Measurements from ENCODE around the gene TOM1L2. TPM values are rescaled to one million over a fixed set of nuclear protein-coding genes. Genes with fewer than 3 reads are reported as not detected.

Gene TOM1L2
- total and polyA plus RNA-seq, 2 experiments from 2014 or later = 21.5 to 29.6 TPM

GRCh38 chr17:17988427-17988945 is 16.3 kb upstream of the TOM1L2 start:
- Histone ChIP-seq H3K79me2 (no peaks in the 10 kb centered on the region), H3K9me2 (replicated peaks; ENCODE audit: insufficient read depth) (no peaks in the 10 kb centered on the region), H3K27me3 (no peaks in the 10 kb centered on the region), H3K9me3 (ENCODE audit: low read depth) (no peaks in the 10 kb centered on the region), H3K36me3 (replicated peaks; ENCODE audit: insufficient read depth, low read depth) (no peaks in the 10 kb centered on the region), H3K4me2 (no peak overlapping the region), H4K20me1 (ENCODE audit: insufficient read depth, poor library complexity, severe bottlenecking) (no peaks in the 10 kb centered on the region), H3K27ac (no peak overlapping the region), H3K4me1 (ENCODE audit: insufficient read depth) (no peaks in the 10 kb centered on the region), H3K4me3 (no peak overlapping the region), H2AFZ (no peak overlapping the region)
- no peak for TF ChIP-seq EZH2phosphoT487 (IDR thresholded peaks at IDR 0.05; ENCODE audit: low read depth, severe bottlenecking, unreplicated experiment)
- TF ChIP-seq, protein P1, sequence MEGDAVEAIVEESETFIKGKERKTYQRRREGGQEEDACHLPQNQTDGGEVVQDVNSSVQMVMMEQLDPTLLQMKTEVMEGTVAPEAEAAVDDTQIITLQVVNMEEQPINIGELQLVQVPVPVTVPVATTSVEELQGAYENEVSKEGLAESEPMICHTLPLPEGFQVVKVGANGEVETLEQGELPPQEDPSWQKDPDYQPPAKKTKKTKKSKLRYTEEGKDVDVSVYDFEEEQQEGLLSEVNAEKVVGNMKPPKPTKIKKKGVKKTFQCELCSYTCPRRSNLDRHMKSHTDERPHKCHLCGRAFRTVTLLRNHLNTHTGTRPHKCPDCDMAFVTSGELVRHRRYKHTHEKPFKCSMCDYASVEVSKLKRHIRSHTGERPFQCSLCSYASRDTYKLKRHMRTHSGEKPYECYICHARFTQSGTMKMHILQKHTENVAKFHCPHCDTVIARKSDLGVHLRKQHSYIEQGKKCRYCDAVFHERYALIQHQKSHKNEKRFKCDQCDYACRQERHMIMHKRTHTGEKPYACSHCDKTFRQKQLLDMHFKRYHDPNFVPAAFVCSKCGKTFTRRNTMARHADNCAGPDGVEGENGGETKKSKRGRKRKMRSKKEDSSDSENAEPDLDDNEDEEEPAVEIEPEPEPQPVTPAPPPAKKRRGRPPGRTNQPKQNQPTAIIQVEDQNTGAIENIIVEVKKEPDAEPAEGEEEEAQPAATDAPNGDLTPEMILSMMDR (IDR thresholded peaks at IDR 0.05; ENCODE audit: poor library complexity) = no peak
- TF ChIP-seq EZH2 (IDR thresholded peaks at IDR 0.05; ENCODE audit: borderline replicate concordance) = no peak
- DNase-seq (ENCODE audit: low spot score) = no peak
- 80% methylated on average over 7 of the region's 7 CpGs for WGBS (ENCODE audit: low lambda C conversion rate, missing lambda C conversion rate)

- Histone ChIP-seq H3K4me3 (no peak overlapping the region), H3K79me2 (no peaks in the 10 kb centered on the region), H3K9me2 (replicated peaks; ENCODE audit: insufficient read depth) (no peaks in the 10 kb centered on the region), H3K27me3 (no peaks in the 10 kb centered on the region), H3K27ac (no peak overlapping the region), H3K9me3 (ENCODE audit: low read depth) (no peaks in the 10 kb centered on the region), H3K4me1 (ENCODE audit: insufficient read depth) (no peaks in the 10 kb centered on the region), H3K4me2 (no peak overlapping the region), H3K36me3 (replicated peaks; ENCODE audit: insufficient read depth, low read depth) (no peaks in the 10 kb centered on the region), H4K20me1 (ENCODE audit: insufficient read depth, poor library complexity, severe bottlenecking) (no peaks in the 10 kb centered on the region), H2AFZ (no peak overlapping the region)
- no peak for DNase-seq (ENCODE audit: low spot score)
- 75% methylated on average over 14 of the region's 14 CpGs for WGBS (ENCODE audit: low lambda C conversion rate, missing lambda C conversion rate)
- TF ChIP-seq, protein P1 (IDR thresholded peaks at IDR 0.05; ENCODE audit: poor library complexity) = no peak
- no peak for TF ChIP-seq EZH2 (IDR thresholded peaks at IDR 0.05; ENCODE audit: borderline replicate concordance)
- TF ChIP-seq EZH2phosphoT487 (IDR thresholded peaks at IDR 0.05; ENCODE audit: low read depth, severe bottlenecking, unreplicated experiment) = no peak
Measured at GRCh38 chr17:17987901-17988300, 15.7 kb upstream of the TOM1L2 start.

DNA sequence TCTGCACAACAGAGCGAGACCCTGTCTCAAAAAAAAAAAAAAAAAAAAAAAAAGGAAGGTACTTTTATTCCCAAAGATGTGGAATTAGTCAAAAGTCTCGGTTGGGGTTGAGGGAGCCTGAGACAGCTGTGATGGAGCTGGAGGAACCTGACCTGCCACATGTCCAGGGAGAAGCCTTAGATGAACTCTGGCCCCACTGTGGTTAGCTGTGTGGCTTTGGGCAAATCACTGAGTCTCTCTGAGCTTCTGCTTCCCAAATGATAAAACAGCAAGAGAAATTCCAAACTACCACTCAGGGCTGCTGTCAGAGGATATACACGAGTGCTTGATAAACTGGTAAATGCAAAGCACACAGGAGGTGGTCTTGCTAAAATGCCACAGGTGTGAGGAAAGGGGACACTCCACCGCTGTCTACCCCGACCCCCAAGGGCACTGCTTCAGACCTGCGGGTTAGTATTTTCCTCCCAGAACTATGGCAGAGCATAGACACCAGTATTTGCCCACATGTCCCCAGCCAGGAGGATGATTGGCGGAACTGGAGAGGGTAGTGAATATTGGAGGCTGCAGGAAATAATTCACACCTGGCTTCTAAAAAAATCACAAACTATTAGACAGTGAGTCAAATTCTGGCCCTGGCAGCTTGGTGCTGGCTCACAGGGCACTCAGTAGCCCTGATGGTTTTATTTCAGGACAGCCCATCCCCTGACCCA is 15.1 kb upstream of the TOM1L2 start:
- H3K36me3 ChIP-seq (replicated peaks; ENCODE audit: insufficient read depth, low read depth) = no peaks in the 10 kb centered on the region
- H3K9me2 ChIP-seq (replicated peaks; ENCODE audit: insufficient read depth) = no peaks in the 10 kb centered on the region
- WGBS (ENCODE audit: low lambda C conversion rate, missing lambda C conversion rate) = 79% methylated on average over 7 of the region's 7 CpGs
- no peak overlapping the region for H3K27ac ChIP-seq
- no peaks in the 10 kb centered on the region for H3K79me2 ChIP-seq
- H3K9me3 ChIP-seq (ENCODE audit: low read depth) = no peaks in the 10 kb centered on the region
- no peak for TF ChIP-seq EZH2phosphoT487 (IDR thresholded peaks at IDR 0.05; ENCODE audit: low read depth, severe bottlenecking, unreplicated experiment)
- no peak overlapping the region for H3K4me3 ChIP-seq
- no peaks in the 10 kb centered on the region for H3K27me3 ChIP-seq
- H4K20me1 ChIP-seq (ENCODE audit: insufficient read depth, poor library complexity, severe bottlenecking) = no peaks in the 10 kb centered on the region
- no peaks in the 10 kb centered on the region for H3K4me1 ChIP-seq (ENCODE audit: insufficient read depth)
- no peak for DNase-seq (ENCODE audit: low spot score)
- no peak overlapping the region for H2AFZ ChIP-seq
- no peak overlapping the region for H3K4me2 ChIP-seq

GRCh38 chr17:17985555-17985954 is 13.4 kb upstream of the TOM1L2 start:
- Histone ChIP-seq H3K4me1 (ENCODE audit: insufficient read depth) (no peaks in the 10 kb centered on the region), H3K27ac (no peak overlapping the region), H3K4me2 (no peak overlapping the region), H3K27me3 (no peaks in the 10 kb centered on the region), H3K4me3 (no peak overlapping the region), H4K20me1 (ENCODE audit: insufficient read depth, poor library complexity, severe bottlenecking) (no peaks in the 10 kb centered on the region), H3K79me2 (no peaks in the 10 kb centered on the region), H3K9me2 (replicated peaks; ENCODE audit: insufficient read depth) (no peaks in the 10 kb centered on the region), H2AFZ (no peak overlapping the region), H3K36me3 (replicated peaks; ENCODE audit: insufficient read depth, low read depth) (no peaks in the 10 kb centered on the region), H3K9me3 (ENCODE audit: low read depth) (no peaks in the 10 kb centered on the region)
- WGBS (ENCODE audit: low lambda C conversion rate, missing lambda C conversion rate) = 81% methylated on average over 3 of the region's 3 CpGs
- TF ChIP-seq EZH2 (IDR thresholded peaks at IDR 0.05; ENCODE audit: borderline replicate concordance) (no peak), EZH2phosphoT487 (IDR thresholded peaks at IDR 0.05; ENCODE audit: low read depth, severe bottlenecking, unreplicated experiment) (no peak)
- TF ChIP-seq, protein P1 (IDR thresholded peaks at IDR 0.05; ENCODE audit: poor library complexity) = no peak
- no peak for DNase-seq (ENCODE audit: low spot score)
